HG03442 (cell line): ENCODE measurements around the gene SHPK.
"Not testable (repeated sequence)": the region's sequence is repeated elsewhere in the genome, so short reads cannot be mapped to it uniquely, and the experiment has no call there.

Source experiments
- ATAC-seq: cut with Tn5 transposase; IDR thresholded peaks from one replicate; pipeline ENCODE4 v1.9.1; 2021; ENCODE audit warnings: mild to moderate bottlenecking, moderate library complexity; ENCODE audit not compliant: unreplicated experiment

Gene SHPK

DNA sequence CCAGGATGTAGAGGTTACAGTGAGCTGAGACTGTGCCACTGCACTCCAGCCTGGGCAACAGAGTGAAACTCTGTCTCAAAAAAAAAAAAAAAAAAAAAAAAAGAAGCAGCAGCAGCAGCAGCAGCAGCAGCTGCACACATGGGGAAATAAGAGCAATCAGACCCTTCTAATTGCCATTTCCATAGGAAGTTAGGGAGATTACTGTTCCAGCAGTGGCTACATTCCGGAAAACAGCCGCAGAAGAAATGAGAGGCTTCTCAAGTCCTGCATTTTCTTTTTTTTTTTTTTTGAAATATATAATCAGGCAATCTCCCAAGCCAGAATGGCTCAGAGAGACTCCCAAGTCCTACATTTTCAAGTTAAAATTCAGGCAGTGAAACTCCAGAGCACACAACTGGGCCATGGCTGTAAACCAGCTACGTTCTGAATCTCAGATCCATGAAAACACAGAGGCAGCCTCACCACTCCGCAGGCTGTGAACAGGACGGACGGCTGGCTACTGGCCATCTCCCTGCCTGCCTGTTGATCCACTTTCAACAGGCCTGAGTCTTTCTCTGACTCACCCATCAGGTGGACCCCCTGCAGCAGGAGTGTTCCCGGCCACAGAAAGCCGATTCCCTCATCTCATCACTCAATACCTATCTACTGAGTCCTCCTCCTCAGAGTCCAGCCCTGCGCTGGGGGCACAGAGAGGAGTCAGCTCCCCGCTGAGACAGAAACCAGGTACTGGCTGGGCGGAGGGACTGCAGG is 41.8 kb downstream of the SHPK start:
- ATAC-seq = no peak

GRCh38 chr17:3593384-3593783 is 42.7 kb downstream of the SHPK start:
- ATAC-seq = no peak

GRCh38 chr17:3592216-3592860 is 43.7 kb downstream of the SHPK start:
- no peak for ATAC-seq

DNA sequence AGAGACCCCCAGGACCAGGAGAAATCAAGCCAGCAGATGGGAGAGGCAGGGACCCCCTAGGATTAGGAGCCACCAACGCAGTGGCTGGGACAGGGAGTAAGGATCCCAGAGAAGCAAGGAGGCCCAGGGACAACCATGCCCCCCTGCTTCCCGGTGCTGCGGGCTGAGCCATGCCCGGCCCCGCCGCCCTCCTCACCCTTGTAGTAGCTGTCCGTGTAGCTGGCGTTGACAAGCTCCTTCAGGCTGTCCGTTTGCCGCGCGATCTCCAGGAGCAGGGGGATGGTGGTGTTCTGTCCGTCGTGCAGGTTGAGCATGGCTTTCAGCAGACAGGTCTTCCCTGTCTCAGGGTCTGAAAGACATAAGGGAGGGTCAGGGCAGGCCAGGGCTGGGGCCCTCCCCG is 45.3 kb downstream of the SHPK start:
- ATAC-seq = no peak

- ATAC-seq = no peak
Observed at GRCh38 chr17:3590231-3590630, 45.8 kb downstream of the SHPK start.

GRCh38 chr17:3589784-3590183 is 46.3 kb downstream of the SHPK start:
- no peak for ATAC-seq

- ATAC-seq = no peak
Observed at GRCh38 chr17:3585826-3586225, 50.2 kb downstream of the SHPK start.

DNA sequence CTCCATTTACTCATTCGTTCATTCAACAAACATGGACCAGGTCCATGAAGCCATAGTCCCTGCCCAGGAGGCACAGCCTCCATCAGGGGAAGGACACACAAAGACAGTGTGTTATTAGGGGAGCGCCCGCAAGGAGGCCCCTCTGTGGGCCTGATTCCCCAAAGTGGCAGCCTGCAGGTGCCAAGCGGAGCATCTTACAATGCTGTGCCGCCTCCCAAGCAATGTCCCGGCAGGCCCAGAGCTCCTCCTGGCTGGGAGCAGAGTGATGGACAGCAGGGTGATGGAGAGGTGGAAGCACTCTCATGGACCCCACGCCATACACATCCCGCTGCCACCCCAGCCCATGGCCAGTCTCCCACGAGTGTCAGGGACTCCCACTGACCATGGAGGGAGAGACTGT is 52.6 kb downstream of the SHPK start:
- ATAC-seq = no peak

DNA sequence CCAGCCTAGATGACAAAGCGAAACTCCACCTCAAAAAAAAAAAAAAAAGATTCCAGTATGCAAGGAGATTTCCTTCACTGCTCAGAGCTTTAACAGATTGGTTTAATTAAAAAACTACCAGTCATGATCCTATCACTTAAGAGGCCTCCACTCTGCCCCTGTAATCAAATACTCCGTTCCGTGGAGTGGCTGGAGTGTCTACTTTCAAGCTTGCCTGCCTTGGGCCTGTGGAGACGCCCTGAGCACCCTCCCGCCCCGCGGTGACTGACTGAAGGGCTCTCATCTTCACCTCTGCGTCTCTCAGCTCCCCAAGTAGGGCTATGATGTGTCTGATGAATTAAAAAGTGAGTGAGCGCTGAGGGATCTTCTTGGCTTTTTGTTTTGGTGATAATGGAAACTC is 53.1 kb downstream of the SHPK start:
- ATAC-seq = no peak

DNA sequence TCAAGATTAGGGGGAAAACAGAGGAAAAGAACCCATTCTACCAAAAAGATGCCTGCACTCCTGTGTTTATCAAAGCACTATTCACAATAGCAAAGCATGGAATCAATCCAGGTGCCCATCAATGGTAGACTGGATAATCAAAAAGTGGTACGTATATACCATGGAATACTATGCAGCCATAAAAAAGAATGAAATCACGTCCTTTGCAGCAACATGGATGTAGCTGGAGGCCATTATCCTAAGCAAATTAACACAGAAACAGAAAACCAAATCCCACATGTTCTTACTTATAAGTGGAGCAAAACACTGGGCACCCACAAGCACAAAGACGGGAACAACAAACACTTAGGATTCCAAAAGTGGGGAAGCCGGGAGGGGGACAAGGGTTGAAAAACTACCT is 57.4 kb downstream of the SHPK start:
- not testable (repeated sequence) for ATAC-seq

GRCh38 chr17:3576970-3577369 is 59.1 kb downstream of the SHPK start:
- ATAC-seq = no peak

GRCh38 chr17:3575511-3575910 is 60.5 kb downstream of the SHPK start:
- no peak for ATAC-seq

- no peak for ATAC-seq
Observed at GRCh38 chr17:3574231-3574630, 61.8 kb downstream of the SHPK start.

DNA sequence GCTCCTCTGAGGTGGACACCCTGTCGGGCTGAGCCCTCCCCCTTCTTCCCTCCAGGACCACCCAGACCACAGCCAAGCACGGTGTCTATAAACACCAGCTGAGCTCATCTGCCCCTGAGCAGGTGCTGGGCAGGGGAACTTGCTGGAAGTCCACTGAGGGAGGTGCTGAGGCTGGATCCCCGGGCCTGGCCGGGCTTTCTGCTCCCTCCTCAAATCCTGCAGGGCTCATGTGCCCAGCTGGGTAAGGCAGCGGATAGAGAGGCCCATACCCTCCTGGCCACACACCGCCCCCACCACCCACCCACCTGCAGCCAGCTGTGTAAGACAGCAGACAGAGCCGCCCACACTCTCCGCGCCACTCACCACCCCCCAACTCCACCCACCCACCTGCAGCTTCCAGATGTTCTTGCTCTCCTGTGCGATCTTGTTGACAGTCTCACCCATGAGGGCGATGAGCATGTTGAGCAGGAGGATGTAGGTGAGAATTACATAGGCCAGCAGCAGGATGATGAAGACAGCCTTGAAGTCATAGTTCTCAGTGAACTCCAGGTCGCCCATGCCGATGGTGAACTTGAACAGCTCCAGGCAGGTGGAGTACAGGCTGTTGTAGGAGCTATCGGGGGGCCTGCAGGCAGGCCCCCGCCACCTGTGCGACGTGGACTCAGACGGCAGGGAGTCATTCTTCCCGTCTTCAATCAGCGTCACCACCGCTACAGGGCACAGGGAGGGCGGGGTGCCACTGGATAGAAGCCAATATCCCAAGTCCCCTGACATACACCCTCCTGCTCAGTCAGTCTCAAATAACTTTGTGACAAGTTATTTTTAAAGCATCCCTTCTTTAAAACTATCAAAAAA is 62.6 kb downstream of the SHPK start:
- ATAC-seq = no peak

DNA sequence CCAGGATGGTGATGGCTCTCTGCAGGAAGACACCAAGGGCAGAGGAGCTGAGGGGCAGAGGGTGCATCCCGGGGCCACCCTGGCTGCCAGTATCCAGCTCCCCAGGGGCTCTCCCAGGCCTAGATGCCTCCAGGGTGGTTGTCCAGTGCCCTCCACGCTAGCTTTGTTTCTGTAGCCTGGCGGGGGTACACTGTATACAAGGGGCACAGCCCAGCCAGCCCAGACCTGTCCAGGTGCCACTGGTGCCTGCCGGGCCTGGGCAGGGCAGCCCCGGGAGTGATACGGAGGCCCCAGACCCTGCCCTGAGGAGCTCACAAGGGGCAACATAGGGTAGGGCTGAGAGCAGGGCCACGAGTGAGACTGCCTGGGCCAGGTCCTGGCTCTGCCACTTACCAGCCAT is 63.8 kb downstream of the SHPK start:
- ATAC-seq = no peak

DNA sequence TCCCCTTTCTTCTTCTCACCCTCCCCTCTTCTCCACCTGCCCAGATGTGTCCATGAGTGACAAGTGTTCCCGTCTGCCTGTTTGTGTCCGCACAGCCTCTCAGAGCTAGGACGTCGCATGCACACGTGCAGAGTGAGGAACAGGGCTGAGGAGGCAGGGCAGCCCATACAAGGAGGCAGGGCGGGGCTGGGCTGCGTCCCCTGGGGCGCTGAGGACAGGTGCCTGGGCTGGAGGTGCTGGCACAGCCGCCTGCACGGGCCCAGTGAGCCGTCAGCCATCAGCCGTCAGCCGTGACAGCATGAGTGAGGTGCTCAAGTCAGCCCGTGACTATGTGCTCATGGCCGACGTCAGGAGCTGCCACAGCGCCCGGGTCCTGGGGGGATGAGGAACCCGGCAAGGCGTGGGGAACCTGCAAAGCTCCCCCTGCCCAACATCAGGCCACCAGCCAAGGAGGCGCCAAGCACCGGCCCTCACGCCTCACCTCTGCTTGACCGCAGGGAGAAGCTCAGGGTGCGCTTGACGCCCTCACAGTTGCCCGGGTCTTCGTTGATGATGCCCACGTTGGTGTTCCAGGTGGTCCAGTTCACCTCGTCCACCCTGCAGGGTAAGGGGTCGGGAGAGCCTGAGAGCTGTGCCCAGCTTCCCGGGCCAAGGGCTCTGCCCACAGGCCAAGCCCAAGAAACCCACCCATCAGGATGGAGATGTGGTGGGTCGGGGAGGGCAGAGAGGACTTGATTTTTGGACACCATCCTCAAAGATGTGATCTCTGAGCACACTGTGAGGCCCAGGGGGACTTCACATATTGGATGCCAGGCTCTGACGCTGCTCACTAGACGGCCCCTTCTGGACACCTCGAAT is 64.8 kb downstream of the SHPK start:
- no peak for ATAC-seq

DNA sequence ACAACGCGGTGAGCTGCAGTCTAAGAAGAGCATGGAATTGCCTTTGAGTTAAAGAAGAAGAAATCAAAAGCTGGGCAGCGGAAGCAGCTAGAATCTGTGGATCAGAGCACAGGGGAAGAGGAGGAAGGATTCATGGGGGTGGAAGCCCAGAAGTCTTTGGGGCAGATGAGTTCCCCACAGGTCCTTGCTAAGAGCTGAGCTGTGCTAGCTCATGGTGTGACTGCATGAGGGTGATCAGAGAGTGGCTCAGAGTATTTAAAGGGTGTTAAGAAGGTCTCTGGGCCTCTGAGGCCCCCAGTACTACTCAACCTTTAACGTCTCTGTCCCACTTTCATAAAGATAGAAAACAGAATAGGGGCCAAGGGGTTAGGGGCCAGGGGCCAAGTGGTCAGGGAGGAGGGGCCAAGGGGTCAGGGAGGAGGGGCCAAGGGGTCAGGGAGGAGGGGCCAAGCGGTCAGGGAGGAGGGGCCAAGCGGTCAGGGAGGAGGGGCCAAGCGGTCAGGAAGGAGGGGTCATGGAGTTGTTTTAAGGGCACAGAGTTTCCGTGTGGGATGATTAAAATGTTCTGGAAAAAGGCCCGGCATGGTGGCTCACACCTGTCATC is 66.4 kb downstream of the SHPK start:
- ATAC-seq = no peak

DNA sequence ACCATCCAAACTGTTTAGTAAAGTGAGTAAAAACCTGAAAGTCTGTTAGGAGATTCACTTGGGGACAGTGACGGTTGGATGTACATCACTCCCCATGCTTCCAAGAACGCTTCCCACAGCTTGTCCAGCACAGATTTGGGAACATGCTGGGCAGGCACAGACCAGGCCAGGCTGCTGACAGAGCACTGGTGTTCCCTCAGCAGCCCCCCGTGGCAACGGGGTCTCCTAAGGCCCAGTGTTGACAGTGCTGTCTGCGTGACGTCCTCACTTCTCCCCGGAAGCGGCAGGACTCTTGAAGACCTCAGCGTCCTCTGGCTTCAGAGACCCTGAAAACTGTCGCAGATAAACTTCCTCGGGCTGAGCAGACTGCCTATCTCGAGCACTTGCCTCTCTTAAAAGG is 69.5 kb downstream of the SHPK start:
- ATAC-seq = no peak

GRCh38 chr17:3565143-3565542 is 70.9 kb downstream of the SHPK start:
- ATAC-seq = no peak

DNA sequence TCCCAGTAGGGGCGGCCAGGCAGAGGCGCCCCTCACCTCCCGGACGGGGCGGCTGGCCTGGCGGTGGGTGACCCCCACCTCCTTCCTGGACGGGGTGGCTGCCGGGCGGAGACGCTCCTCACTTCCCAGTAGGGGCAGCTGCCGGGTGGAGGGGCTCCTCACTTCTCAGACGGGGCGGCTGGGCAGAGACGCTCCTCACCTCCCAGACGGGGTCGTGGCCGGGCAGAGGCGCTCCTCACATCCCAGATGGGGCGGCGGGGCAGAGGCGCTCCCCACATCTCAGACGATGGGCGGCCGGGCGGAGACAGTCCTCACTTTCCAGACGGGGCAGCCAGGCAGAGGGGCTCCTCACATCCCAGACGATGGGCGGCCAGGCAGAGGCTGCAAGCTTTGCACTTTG is 71.8 kb downstream of the SHPK start:
- ATAC-seq = not testable (repeated sequence)

DNA sequence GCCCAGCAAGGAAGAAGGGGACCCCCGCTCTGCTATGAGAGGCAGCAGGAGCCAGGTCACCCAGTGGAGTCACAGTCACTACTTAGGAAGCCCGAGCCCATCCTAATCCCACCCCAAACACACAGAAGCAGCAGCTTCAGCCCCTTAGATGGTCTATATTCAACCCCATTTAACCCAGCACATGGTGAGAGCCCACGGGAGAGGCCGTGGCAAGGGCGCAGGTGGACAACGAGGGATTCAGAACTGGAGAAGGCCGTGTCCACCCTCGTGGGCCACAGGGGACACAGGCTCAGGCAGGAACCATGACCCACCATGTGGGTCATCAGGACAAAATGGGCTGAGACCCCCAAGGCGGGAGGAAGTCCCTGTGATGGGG is 76.8 kb downstream of the SHPK start:
- no peak for ATAC-seq
